Measurements from ENCODE around the gene GIGYF2.

Gene GIGYF2

GRCh38 chr2:232884001-232884421 is 186.9 kb downstream of the GIGYF2 start:
- TF ChIP-seq REST (IDR thresholded peaks at IDR 0.05; ENCODE audit: insufficient read depth in 1 of 2, low read depth in 2 of 2, low read length in 2 of 2) (no peak), FOXP2 (optimal IDR thresholded peaks at IDR 0.05; ENCODE audit: borderline replicate concordance, extremely low read depth, extremely low read length, insufficient read depth) (no peak), POLR2AphosphoS5 (IDR thresholded peaks at IDR 0.05; ENCODE audit: low read depth, low read length) (no peak), SIN3A (IDR thresholded peaks at IDR 0.05; ENCODE audit: borderline replicate concordance, insufficient read depth, low read length) (no peak), TAF1 (IDR thresholded peaks at IDR 0.05; ENCODE audit: borderline replicate concordance, insufficient read depth, low read length) (no peak)

GRCh38 chr2:232884549-232885263 is 187.6 kb downstream of the GIGYF2 start:
- no peak for TF ChIP-seq TAF1 (IDR thresholded peaks at IDR 0.05; ENCODE audit: borderline replicate concordance, insufficient read depth, low read length)
- TF ChIP-seq FOXP2 (optimal IDR thresholded peaks at IDR 0.05; ENCODE audit: borderline replicate concordance, extremely low read depth, extremely low read length, insufficient read depth): no peak
- TF ChIP-seq REST (IDR thresholded peaks at IDR 0.05; ENCODE audit: insufficient read depth in 1 of 2, low read depth in 2 of 2, low read length in 2 of 2): no peak
- no peak for TF ChIP-seq SIN3A (IDR thresholded peaks at IDR 0.05; ENCODE audit: borderline replicate concordance, insufficient read depth, low read length)
- TF ChIP-seq POLR2AphosphoS5 (IDR thresholded peaks at IDR 0.05; ENCODE audit: low read depth, low read length): no peak

- TF ChIP-seq POLR2AphosphoS5 (IDR thresholded peaks at IDR 0.05; ENCODE audit: low read depth, low read length) (no peak), REST (IDR thresholded peaks at IDR 0.05; ENCODE audit: insufficient read depth in 1 of 2, low read depth in 2 of 2, low read length in 2 of 2) (no peak), SIN3A (IDR thresholded peaks at IDR 0.05; ENCODE audit: borderline replicate concordance, insufficient read depth, low read length) (no peak), FOXP2 (optimal IDR thresholded peaks at IDR 0.05; ENCODE audit: borderline replicate concordance, extremely low read depth, extremely low read length, insufficient read depth) (no peak), TAF1 (IDR thresholded peaks at IDR 0.05; ENCODE audit: borderline replicate concordance, insufficient read depth, low read length) (no peak)
These were observed 188.3 kb downstream of the GIGYF2 start for GRCh38 chr2:232885264-232885961.

GRCh38 chr2:232886176-232886575 is 189.0 kb downstream of the GIGYF2 start:
- TF ChIP-seq SIN3A (IDR thresholded peaks at IDR 0.05; ENCODE audit: borderline replicate concordance, insufficient read depth, low read length): no peak
- no peak for TF ChIP-seq FOXP2 (optimal IDR thresholded peaks at IDR 0.05; ENCODE audit: borderline replicate concordance, extremely low read depth, extremely low read length, insufficient read depth)
- TF ChIP-seq TAF1 (IDR thresholded peaks at IDR 0.05; ENCODE audit: borderline replicate concordance, insufficient read depth, low read length): no peak
- TF ChIP-seq POLR2AphosphoS5 (IDR thresholded peaks at IDR 0.05; ENCODE audit: low read depth, low read length): no peak
- no peak for TF ChIP-seq REST (IDR thresholded peaks at IDR 0.05; ENCODE audit: insufficient read depth in 1 of 2, low read depth in 2 of 2, low read length in 2 of 2)

Measured in PFSK-1 (cell line).